Measurements from ENCODE around the gene ZNHIT6.

ZNHIT6 gene

DNA sequence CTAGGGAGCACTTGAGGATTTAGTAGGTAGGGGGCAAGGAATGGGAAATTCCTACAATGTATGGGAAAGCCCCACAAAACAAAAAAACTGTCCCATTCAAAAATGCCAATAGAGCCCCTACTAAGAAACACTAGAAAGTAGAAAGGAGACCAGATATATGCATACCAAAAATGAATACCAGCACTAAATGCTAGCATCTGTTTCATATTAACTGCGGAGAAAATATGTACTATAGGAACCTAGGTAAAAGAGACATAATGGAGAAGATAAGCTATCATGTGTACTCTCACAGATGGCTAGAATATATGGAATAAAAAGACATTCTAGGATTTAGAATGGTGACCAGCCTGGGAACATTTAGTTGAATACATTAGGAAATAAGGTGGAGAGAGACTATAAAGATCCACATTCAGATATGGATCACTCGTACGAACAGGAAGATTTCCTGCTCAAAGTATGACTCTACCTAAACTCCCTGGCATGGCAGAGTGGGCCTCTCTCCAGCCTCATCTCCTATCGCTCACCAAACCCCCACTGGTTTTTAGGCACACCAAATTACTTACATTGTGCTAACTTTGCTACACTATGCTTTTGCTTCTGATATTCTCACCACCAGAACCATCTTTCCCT is 18.3 kb downstream of the ZNHIT6 start:
- ChIA-PET CTCF (no interaction called here), POLR2A (no interaction called here)
- TF ChIP-seq ZSCAN16 (tag by site-specific recombination; IDR thresholded peaks at IDR 0.05) = no peak
- TF ChIP-seq ZNF571 (tag by site-specific recombination; IDR thresholded peaks at IDR 0.05) = no peak
- TF ChIP-seq KLF16 (tag by site-specific recombination; IDR thresholded peaks at IDR 0.05) = no peak
- no peak for TF ChIP-seq EGR2 (tag by site-specific recombination; IDR thresholded peaks at IDR 0.05; ENCODE audit: low read depth)
- no peak for TF ChIP-seq ZNF2 (tag by site-specific recombination; IDR thresholded peaks at IDR 0.05)
- TF ChIP-seq MEIS1 (CRISPR knock-in tag; IDR thresholded peaks at IDR 0.05; ENCODE audit: borderline replicate concordance) = no peak
- no peak for TF ChIP-seq ZNF544 (tag by site-specific recombination; IDR thresholded peaks at IDR 0.05)
- TF ChIP-seq ZNF248 (tag by site-specific recombination; IDR thresholded peaks at IDR 0.05) = no peak
- TF ChIP-seq ZXDB (tag by site-specific recombination; IDR thresholded peaks at IDR 0.05) = no peak
- no peak for TF ChIP-seq ZNF473 (tag by site-specific recombination; IDR thresholded peaks at IDR 0.05)
- TF ChIP-seq, protein P1, sequence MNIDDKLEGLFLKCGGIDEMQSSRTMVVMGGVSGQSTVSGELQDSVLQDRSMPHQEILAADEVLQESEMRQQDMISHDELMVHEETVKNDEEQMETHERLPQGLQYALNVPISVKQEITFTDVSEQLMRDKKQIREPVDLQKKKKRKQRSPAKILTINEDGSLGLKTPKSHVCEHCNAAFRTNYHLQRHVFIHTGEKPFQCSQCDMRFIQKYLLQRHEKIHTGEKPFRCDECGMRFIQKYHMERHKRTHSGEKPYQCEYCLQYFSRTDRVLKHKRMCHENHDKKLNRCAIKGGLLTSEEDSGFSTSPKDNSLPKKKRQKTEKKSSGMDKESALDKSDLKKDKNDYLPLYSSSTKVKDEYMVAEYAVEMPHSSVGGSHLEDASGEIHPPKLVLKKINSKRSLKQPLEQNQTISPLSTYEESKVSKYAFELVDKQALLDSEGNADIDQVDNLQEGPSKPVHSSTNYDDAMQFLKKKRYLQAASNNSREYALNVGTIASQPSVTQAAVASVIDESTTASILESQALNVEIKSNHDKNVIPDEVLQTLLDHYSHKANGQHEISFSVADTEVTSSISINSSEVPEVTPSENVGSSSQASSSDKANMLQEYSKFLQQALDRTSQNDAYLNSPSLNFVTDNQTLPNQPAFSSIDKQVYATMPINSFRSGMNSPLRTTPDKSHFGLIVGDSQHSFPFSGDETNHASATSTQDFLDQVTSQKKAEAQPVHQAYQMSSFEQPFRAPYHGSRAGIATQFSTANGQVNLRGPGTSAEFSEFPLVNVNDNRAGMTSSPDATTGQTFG (tag by site-specific recombination; IDR thresholded peaks at IDR 0.05; ENCODE audit: borderline replicate concordance) = no peak
- no peak for TF ChIP-seq MYNN (tag by site-specific recombination; IDR thresholded peaks at IDR 0.05; ENCODE audit: borderline replicate concordance)
- TF ChIP-seq ZNF610 (tag by site-specific recombination; IDR thresholded peaks at IDR 0.05; ENCODE audit: borderline replicate concordance) = no peak

DNA sequence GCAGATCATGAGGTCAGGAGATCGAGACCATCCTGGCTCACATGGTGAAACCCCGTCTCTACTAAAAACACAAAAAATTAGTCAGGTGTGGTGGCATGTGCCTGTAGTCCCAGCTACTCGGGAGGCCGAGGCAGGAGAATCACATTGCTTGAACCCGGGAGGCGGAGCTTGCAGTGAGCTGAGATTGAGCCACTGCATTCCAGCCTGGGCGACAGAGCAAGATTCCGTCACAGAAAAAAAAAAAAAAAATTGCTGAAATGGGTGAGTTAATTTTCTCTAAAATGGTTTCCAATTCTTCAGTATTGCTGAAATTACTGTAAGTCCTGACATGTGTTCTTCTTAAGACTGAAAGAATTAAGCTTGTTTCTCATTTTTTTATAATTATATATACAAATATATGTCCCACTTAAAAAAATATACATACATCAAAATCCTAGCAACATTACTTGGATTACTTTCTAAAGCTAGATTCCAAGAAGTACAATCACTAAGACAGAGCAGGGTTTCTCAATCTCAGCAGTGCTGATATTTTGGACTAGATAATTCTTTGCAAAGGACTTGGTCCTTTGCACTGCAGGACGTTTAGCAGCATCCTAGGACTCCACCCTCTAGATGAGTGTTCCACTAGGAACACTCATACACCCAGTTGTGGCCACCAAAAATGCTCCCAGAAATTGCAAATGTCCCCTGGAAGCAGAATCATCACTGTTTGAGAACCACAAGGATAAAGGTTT is 24.8 kb downstream of the ZNHIT6 start:
- Histone ChIP-seq H3K4me3 (ENCODE audit: low read depth, low read length) (no peak overlapping the region), H3K36me3 (ENCODE audit: control insufficient read depth in 2 of 2, insufficient read depth in 1 of 2, low read length in 2 of 2) (peaks cover 14 to 17% of the 10 kb centered on the region in 2 experiments), H3K9me3 (ENCODE audit: control insufficient read depth, insufficient read depth, low read depth, low read length) (no peaks in the 10 kb centered on the region), H3K27ac (ENCODE audit: extremely low read depth, low read depth, low read length) (no peak overlapping the region), H3K4me1 (ENCODE audit: control insufficient read depth, insufficient read depth, low read length) (no peaks in the 10 kb centered on the region)
- POLR2A ChIA-PET = interaction anchor here (0.7 kb wide), 1 partner anchor 77 kb away, joined by 3 read pairs; no protein-coding TSS in a partner anchor
- CTCF ChIA-PET = interaction anchor here (0.6 to 1.7 kb wide), 2 partner anchors 9 to 27 kb away, joined by 3 to 10 read pairs; no protein-coding TSS in a partner anchor
- no peak for TF ChIP-seq ZNF214 (tag by site-specific recombination; IDR thresholded peaks at IDR 0.05; ENCODE audit: borderline replicate concordance)
- no peak for TF ChIP-seq KLF16 (tag by site-specific recombination; IDR thresholded peaks at IDR 0.05)
- no peak for TF ChIP-seq ZNF19 (tag by site-specific recombination; IDR thresholded peaks at IDR 0.05; ENCODE audit: low read depth)
- no peak for TF ChIP-seq KLF9 (tag by site-specific recombination; IDR thresholded peaks at IDR 0.05; ENCODE audit: low read depth)
- no peak for TF ChIP-seq ZNF629 (tag by site-specific recombination; IDR thresholded peaks at IDR 0.05)
- no peak for TF ChIP-seq RBAK (tag by site-specific recombination; IDR thresholded peaks at IDR 0.05)
- no peak for TF ChIP-seq HOXD13 (CRISPR knock-in tag; IDR thresholded peaks at IDR 0.05; ENCODE audit: borderline replicate concordance)
- TF ChIP-seq, protein P2, sequence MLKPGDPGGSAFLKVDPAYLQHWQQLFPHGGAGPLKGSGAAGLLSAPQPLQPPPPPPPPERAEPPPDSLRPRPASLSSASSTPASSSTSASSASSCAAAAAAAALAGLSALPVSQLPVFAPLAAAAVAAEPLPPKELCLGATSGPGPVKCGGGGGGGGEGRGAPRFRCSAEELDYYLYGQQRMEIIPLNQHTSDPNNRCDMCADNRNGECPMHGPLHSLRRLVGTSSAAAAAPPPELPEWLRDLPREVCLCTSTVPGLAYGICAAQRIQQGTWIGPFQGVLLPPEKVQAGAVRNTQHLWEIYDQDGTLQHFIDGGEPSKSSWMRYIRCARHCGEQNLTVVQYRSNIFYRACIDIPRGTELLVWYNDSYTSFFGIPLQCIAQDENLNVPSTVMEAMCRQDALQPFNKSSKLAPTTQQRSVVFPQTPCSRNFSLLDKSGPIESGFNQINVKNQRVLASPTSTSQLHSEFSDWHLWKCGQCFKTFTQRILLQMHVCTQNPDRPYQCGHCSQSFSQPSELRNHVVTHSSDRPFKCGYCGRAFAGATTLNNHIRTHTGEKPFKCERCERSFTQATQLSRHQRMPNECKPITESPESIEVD (tag by site-specific recombination; IDR thresholded peaks at IDR 0.05) = no peak
- TF ChIP-seq HOXC10 (CRISPR knock-in tag; IDR thresholded peaks at IDR 0.05) = no peak
- TF ChIP-seq ZFP69B (tag by site-specific recombination; IDR thresholded peaks at IDR 0.05) = no peak
- no peak for TF ChIP-seq FEZF1 (tag by site-specific recombination; IDR thresholded peaks at IDR 0.05)
- no peak for TF ChIP-seq ZNF391 (tag by site-specific recombination; IDR thresholded peaks at IDR 0.05; ENCODE audit: borderline replicate concordance, low read depth)
- TF ChIP-seq, protein P3, sequence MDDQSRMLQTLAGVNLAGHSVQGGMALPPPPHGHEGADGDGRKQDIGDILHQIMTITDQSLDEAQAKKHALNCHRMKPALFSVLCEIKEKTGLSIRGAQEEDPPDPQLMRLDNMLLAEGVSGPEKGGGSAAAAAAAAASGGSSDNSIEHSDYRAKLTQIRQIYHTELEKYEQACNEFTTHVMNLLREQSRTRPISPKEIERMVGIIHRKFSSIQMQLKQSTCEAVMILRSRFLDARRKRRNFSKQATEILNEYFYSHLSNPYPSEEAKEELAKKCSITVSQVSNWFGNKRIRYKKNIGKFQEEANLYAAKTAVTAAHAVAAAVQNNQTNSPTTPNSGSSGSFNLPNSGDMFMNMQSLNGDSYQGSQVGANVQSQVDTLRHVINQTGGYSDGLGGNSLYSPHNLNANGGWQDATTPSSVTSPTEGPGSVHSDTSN (CRISPR knock-in tag; IDR thresholded peaks at IDR 0.05) = no peak
- TF ChIP-seq KLF8 (tag by site-specific recombination; IDR thresholded peaks at IDR 0.05) = no peak
- TF ChIP-seq ZNF202 (tag by site-specific recombination; IDR thresholded peaks at IDR 0.05; ENCODE audit: borderline replicate concordance) = no peak
- TF ChIP-seq, protein P4, sequence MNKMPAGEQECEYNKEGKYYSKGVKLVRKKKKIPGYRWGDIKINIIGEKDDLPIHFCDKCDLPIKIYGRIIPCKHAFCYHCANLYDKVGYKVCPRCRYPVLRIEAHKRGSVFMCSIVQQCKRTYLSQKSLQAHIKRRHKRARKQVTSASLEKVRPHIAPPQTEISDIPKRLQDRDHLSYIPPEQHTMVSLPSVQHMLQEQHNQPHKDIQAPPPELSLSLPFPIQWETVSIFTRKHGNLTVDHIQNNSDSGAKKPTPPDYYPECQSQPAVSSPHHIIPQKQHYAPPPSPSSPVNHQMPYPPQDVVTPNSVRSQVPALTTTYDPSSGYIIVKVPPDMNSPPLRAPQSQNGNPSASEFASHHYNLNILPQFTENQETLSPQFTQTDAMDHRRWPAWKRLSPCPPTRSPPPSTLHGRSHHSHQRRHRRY (tag by site-specific recombination; IDR thresholded peaks at IDR 0.05) = no peak

More for the DNA sequence above, 18.3 kb downstream of the ZNHIT6 start:
- Histone ChIP-seq H3K9me3 (ENCODE audit: control insufficient read depth, insufficient read depth, low read depth, low read length) (no peaks in the 10 kb centered on the region), H3K36me3 (ENCODE audit: control insufficient read depth in 2 of 2, insufficient read depth in 1 of 2, low read length in 2 of 2) (peaks cover 9 to 22% of the 10 kb centered on the region in 2 experiments), H3K4me1 (ENCODE audit: control insufficient read depth, insufficient read depth, low read length) (no peaks in the 10 kb centered on the region), H3K27ac (ENCODE audit: extremely low read depth, low read depth, low read length) (no peak overlapping the region), H3K4me3 (ENCODE audit: low read depth, low read length) (no peak overlapping the region)
